Measurements from ENCODE around the gene POLR3A.
"Not testable (repeated sequence)": the region's sequence is repeated elsewhere in the genome, so short reads cannot be mapped to it uniquely, and the experiment has no call there.

POLR3A gene

DNA sequence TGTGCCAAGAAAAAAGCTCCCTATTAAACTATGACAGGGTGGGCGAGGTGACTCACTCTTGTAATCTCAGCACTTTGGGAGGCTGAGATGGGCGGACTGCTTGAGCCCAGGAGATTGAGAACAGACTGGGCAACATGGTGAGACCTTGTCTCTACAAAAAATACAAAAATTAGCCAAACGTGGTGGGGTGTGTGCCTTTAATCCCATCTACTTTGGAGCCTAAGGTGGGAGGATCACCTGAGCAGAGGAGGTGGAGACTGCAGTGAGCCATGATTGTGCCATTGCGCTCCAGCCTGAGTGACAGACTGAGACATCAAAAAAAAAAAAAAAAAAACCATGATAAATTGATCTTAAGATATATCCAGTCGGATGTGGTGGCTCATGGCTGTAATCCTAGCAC, 11.5 kb downstream of the POLR3A start:
- DNase-seq, result no peak

DNA sequence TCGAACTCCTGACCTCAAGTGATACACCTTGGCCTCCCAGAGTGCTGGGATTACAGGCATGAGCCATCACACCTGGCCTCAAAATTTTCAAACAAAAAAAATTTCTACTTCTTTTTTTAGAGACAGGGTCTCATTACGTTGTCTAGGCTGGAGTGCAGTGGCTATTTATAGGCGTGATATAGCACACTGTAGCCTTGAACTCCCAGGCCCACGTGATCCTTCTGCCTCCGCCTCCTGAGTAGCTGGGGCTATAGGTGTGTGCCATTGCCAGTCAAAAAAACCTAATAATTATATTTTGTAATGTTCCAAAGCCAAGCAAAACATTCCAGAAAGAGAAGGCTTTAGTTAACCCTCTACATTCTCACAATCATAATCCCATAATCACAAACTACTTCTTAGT, 13.8 kb downstream of the POLR3A start:
- DNase-seq, result no peak

DNA sequence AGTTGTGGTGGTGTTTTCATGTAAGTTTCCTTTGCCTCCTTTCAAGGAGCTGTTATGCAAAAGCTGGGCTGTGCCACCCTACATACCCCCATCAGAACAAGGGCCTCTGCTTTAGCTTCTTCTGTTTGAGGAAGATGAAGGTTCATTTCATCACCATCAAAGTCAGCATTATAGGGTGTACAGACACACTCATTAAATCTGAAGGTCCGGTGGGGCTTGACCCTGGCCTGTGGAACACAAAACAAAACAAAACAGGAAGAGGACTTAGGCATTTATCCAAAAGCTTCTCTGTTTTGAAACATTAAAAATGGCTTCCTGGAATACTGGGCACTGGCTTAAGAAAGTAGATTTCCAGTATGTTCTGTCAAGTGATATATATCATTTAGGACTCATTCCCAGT, 15.8 kb downstream of the POLR3A start:
- DNase-seq, result no peak

DNA sequence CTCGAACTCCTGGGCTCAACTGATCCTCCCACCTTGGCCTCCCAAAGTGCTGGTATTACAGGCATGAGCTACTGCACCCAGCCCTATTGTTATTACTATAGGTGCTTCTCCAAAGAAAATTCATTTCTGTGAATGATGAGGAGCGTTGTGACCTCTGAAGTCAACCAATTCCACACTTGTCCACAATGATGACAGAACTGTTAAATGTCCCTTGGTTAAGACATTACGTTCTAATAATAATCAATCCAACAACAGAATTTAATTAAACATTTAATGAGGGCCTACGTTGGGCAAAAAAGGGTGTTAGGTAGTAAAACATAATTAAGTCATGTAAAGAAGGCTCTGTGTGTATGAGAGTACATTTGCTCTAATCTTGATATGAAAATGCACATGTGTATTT, 18.2 kb downstream of the POLR3A start:
- no peak for DNase-seq

DNA sequence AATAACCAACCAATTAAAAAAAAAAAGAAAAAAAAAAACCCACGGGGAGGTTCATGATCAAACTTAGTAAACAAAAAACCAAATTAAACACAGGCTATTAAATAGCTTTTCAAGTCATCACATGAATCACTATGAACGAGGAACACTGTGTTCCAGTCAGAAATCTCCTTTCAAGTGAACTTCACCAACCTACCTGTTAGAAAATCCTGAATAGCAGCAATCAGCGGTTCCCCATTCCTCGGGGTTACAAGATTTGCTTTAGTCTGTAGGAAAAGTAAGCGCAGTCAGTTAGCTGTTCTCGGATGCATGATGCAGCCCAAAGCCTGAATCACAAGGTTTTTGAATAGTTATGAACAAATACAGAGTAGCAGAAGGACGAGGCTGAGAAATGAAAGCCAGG, 19.0 kb downstream of the POLR3A start:
- DNase-seq, result no peak

DNA sequence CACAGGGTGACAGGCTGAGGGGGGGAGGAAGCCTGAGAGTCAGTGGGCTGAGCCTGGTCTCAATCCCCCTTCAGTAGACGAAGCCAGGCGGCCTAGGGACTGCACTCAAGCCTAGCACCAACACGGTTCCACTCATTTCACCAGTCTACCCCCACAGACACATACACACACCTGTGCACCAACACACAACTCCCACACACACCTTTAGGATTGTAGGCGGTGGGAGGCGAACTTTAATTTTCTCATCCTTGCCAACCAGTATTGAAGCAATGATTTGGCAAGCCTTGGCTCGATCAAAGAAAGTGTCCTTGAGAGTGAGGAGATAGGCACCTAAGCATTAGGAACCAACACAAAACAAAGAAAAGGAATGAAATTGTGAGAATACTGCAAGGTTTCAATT, 19.7 kb downstream of the POLR3A start:
- DNase-seq, result no peak

DNA sequence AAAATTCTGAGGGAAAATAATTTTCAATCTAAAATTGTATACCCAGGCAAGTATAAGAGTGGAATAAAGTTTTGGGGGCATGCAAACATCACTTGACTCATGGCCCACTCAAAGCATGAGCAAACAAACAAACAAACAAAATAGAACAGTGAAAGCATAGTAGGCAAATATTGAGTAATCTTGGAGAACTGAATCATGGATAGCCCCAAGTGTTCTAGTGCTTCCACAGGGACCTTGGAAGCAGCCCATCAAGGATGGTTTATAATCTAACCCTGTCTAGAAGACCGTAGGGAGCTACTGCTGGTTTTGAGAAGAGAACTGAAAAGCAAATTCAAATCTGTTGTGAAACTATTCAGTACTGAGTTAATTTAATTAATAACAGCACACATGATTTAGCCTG, 22.1 kb downstream of the POLR3A start:
- no peak for DNase-seq

DNA sequence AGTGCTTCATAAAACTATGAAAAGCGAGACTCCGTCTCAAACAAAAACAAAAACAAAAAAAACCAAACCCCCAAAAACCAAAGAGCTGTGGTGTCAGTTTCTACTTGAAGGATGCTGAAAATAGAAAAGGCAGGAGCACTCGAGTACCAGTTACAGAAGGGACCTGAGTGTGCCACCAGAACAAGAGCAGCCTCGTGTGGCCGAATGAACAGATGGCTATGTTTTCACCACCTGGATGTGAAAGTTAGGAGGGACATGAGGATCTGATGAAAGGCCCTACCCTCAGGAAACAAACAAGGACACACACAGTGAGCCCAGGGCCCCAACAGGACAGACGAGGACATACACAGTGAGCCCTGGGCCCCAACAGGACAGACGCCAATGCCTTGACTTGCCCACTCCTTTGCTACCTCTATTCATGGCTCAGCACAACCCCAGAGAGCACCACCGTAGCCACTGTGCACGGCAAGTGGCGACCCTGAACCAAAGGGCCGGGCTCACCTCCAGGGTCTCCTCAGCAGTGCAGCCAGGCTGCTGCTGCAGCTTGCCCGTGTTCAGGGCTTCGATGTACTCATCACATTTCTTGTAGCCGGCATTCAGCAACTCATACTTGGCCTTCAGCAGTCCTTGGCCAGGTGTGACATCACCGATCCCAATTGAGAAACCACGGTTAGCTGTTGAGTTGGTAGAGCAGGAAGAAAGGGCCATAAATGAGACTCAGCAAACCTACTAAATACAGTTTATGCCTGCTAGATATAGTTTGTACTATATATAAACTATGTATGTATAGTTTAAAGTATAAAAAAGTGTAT, 24.9 kb downstream of the POLR3A start:
- DNase-seq, result no peak

DNA sequence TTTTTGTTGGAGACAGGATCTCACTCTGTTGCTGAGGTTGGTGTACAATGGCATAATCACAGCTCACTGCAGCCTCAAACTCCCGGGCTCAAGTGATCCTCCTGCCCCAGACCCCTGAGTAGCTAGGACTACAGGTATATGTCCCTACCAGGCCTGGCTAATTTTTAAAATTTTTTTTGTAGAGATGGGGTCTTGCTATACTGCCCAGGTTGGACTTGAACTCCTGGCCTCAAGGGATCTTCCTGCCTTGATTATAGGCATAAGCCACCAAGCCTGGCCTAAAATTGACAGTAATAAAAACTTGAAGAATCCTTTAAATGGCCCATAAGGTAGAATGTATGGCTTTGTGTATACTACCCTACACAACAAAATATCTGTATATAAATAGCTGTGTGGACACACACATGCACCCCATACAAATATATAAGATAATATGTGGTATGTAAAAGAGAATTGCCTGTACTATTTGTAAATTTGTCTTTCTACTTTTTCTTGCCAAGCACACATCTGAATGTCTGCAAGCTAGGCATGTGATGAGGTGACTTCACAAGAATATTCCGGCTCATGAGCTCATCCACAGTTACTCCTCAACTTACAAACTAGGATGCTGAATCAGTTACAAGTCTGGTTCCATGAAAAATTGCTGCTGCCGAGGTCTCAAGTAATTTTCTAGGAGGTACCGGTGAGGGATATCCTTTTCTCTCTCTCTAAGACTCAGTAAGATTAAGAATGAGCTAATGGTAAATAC, 26.6 kb downstream of the POLR3A start:
- no peak for DNase-seq

DNA sequence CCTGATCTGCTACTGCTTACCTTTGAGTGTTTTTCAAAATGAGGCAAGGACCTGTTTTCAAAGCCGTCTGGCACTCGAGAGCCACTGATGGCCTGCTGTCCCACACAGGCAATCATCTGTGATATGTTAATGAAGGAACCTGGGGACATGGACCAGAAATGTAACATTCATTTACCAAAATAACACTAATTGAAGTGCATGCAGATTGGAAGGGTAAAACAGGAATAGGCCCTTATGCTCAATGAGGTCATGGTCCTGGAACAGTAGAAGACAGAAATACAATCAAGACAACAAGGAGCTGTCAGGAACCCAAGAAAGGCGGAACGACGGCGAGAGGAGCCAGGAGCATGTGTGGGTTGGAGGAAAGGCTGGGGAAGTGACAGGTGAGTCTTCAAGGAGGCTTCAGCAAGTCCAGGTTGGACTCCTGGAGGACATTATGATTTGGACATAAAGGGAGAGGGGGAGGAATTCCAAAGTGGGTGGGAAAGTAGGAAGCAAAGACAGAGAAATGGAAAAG, 28.3 kb downstream of the POLR3A start:
- DNase-seq, result no peak

DNA sequence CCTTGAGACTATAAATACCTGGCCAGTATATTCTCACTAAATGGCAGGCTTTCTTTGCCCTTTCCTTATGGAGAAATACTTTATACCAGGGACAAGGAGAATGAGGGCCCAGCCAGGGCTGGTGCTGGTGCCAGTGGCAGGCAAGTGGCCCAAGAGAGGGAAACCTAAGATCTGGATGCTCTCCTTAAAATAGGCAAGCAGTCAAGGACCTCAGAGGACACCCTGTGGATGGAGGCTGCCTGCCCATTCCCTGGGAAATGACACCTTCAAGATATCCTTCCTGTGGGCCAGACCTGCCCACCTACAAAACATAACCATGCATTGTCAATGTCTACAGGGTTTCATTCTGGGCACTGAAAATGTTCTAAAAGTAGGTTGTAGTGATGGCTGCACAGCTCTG, 29.1 kb downstream of the POLR3A start:
- no peak for DNase-seq

DNA sequence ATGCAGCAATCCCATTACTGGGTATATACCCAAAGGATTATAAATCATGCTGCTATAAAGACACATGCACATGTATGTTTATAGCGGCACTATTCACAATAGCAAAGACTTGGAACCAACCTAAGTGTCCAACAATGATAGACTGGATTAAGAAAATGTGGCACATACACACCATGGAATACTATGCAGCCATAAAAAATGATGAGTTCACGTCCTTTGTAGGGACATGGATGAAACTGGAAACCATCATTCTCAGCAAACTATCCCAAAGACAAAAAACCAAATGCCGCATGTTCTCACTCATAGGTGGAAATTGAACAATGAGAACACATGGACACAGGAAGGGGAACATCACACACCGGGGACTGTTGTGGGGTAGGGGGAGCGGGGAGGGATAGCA, 30.5 kb downstream of the POLR3A start:
- not testable (repeated sequence) for DNase-seq

DNA sequence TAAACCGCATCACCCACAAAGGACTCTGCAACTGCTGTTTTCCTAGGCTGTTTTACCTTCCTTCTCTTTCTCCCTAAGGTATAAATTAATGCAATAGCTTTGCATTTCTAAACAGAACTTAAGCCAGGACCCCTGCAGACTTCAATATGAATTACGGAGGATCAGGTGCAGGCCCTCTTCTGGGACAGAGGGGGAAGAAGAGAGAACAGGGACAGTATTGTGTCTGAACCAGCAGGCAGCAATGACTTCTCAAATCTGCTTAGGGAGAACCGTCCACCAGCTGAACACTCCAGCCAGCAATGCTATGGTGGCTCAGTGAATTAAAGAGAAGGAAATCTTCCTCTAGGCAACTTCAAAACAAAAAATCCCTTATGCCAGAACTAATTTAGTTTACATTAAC, 35.7 kb downstream of the POLR3A start:
- no peak for DNase-seq

DNA sequence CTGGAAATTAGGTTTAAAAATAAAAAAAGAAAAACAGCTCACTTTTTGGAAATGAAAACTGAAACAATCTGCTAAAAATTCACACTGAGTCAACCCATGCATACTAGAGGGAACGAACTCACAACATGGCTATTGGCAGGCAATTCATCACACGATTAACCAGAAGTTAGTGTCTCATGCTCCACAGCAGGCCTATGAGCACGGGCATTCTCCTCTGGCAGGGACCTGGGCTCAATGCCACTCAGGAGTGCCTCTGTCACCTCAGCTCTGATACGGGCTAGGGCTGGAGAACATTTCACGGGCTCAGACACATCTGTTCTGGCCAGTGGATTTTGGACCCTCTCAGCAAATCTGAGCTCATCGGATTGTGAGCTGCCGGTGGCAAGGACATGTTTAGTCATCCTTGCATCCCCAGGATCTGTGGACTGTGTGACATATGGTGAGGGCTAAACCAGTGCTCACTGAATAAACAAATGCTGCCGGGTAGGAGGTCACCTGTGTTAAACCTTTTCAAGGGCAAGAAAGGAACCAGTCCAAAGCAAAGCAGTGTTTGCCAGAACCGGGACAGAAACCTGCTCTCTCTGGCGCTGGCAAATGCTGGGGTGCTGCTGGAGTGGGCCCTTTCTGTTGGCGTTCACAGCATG, 40.1 kb downstream of the POLR3A start:
- DNase-seq, result no peak

DNA sequence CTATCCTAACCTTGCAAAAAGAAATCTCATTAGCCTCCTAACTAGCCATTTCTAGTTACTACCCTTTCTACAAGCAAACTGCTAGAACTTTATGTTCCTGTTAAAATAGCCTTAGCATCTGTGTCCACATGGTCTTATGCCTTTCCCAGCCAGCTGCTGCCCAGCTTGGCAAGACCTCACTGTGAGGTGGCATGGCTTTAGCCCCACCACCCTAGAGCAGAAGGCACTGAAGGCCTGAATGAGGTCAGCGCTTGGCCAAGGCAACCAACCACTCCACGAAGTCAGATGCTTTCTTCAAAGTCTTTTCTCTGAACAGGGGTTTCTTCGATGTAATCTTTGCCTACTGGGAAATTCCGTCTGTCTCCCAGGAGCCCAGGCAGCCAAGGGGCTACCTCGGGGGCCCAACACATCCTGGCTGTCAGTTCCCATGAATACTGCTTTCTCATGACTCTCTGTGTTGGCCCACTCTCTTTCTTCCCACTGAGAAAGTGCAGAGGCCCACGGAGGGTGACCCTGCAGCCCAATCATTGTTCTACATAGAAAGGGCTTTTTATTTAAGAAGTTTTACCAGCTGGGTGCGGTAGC, 41.6 kb downstream of the POLR3A start:
- no peak for DNase-seq

DNA sequence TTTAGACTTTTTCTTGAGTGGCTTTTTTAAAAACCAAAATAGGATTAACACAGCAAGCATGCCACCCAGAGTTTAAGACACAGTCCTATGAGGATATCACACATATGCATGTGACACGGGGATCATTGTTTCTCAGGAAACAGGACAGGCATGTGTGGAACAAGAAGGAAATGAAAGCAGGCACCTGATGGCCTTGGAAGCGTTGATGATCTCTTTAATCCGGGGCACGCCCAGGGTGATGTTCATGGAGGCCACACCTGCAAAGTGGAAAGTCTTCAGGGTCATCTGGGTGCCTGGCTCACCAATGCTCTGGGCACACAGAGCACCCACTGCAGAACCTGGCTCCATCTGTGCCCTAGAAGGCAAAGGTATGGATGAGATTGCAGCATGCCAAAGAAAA, 44.3 kb downstream of the POLR3A start:
- no peak for DNase-seq

DNA sequence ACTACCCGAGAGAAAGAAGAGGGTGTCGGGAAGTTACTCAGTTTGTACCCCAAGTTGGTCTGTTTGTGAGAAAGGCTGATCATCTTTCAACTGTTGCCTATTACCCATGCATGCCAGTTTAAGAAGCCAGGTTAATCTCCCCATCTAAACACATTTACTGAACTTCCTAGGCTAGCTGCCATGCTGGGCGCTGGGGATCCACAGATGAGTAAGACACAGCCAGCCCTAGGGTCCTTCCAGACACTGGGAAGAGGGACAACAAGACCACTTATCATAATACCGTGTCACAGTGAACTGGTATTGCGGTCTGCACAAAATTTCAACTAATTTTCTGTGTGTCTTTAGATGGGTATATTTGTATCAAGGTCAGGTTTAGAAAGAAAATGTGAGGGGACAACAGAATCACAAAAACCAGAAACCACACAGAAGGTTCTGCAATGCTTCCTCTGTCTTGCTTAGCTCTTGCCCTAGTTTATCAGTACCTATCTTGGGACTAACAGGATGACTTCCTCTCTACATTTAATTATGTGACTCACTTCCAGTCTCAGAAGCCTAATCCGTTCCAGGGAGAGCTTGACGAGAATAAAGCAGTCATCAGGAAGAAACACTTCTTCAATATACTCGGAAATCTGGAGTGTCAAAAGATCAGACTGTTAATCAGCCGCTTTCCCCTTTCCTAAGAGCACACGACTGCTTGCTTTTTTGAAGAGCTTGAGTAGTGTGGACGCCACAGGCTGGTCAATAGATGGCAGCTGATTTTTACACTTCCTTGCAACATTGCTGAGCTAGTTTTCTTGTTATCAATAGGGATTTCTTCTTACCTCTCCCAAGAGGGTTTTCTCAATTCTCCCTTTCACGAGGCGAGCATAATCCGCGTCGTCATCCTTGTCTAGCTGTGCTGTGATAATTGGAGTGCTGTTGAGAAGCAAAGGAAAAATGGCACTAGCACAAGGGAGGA, 45.7 kb downstream of the POLR3A start:
- DNase-seq, result no peak

DNA sequence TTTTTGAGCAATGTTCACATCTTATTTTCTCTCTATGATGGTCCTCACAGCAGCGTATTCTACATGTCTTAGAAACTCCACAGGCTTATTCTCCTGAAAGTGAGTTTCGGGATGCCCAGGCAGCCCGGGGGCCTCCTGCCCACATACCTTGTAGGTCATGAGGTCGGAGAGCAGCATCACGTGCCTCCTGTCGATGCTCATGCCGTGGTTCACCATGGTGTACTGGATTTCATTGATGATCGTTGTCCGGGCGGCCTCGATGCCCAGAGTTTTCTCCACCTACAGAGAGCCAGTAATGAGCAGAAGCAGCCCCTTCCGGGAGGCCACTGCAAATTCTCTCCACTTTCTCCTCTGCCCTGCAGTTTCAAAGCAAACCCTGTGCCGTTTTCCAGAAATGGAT, 48.0 kb downstream of the POLR3A start:
- DNase-seq, result no peak

DNA sequence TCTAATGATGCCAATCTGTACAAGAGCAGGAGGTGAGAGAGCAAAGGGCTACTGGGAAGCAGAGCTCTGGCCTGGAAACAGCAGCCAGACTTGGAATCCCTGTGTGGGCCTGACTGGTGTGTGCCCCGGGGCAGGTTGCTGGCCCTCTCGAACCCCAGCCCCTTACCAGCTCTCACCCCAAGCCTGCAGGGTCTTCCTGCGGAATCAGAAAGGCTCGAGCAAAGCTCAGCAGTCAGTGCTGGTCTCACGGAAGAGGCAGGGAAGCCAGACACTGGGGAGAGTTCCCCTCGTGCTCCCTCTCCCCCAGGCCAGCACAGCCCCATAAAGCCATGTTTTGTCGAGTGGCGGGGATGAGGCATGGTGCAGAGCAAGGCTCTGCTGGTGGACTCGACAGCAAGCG, 50.1 kb downstream of the POLR3A start:
- no peak for DNase-seq

DNA sequence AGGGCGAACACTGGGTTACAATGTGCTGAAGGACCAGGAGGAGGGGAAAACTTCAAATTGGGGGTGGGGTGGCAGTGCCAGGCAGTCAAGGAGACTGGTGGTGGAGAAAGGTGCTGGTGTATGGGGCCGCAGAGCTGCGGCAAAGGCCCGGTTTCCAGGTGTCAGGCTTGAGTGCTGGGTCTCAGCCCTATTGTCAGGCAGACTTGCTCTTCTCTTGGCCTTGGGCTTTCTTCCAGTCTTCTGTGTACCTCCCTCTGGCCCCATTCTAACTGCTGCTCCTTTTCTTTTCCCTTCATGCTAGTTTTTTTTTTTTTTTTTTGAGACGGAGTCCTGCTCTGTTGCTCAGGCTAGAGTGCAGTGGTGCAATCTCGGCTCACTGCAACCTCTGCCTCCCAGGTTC, 51.0 kb downstream of the POLR3A start:
- DNase-seq, result no peak

DNA sequence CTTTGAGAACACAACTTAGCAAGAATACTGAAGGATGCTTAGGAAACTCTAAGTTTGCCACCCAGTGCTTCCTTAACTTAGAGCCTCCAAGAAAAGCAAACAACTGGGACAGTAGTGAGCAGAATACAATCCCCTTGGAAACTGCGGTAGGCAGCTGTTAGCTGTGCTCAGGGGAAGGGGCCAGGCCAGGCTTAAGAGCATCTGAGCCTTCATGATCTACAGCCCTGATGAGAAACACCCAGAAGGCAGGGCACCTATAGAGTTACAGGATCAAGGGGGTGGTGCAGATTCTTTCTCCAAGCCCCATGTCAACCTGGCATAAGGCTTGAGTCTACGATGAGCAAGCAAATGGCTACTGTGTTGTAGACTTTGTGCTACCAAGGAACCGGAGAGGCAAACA, 51.4 kb downstream of the POLR3A start:
- DNase-seq, result no peak

DNA sequence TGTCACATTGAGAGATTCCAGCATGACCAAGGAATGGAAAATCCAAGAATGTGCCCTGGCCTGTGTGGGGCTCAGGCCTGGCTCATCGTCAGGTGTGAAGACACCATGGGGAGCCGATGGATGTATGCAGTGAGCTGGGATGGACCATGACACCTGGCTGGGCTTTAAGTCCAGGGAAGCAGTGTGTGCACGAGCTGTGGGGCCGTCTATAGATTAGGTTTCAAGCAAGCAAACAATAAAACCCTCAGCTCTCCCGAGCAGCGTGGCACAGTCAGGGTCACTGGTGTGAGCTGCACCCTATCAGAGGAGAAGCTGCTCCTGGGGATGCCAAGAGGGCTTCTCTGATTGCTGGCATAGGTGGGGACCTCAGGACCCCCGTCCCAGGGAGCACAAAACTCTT, 52.3 kb downstream of the POLR3A start:
- DNase-seq, result no peak

Measured in femur (tissue), 1 donor.